Measurements from ENCODE around the gene GASK1A. TPM values are rescaled to one million over a fixed set of nuclear protein-coding genes. Genes with fewer than 3 reads are reported as not detected.

GASK1A gene
- total and polyA plus RNA-seq, 10 of the 15 experiments (the other 5 are each of a cell fraction or from before 2014, with no cell fraction given), result 0.18 TPM; not detected in 9

DNA sequence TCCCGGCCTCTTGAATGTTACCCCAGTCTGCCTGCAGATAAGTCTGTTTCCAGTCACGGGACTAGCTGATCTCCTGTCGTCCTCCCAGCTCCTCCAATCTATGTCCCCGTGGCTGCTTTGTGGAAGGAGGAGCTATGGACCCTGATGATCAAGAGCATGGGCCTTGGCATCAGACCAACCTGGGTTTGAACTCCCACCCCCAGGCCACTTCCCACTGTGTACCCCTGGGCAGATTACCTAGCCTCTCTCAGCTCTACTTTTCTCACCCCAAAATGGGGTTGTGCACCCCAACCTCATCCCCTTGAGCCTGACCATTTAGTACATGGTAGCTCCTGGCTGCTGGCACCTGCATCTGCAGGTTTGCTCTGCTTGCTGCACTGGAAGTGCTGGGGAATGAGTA, 55.8 kb downstream of the GASK1A start:
- intact Hi-C loops (cut with micrococcal nuclease; ENCODE audit: unreplicated experiment), result no loop called here
- Histone ChIP-seq H3K9ac (ENCODE audit: control insufficient read depth, insufficient read depth, low read length) (no peak overlapping the region), H3K27ac (ENCODE audit: control insufficient read depth, insufficient read depth) (no peak overlapping the region), H3K36me3 (ENCODE audit: control insufficient read depth in 2 of 2, insufficient read depth in 2 of 2, low read length in 1 of 2) (no peaks in the 10 kb centered on the region), H3K4me1 (ENCODE audit: control insufficient read depth, insufficient read depth, low read length) (no peaks in the 10 kb centered on the region), H3K9me3 (replicated peaks; ENCODE audit: control insufficient read depth, insufficient read depth, low read length) (no peaks in the 10 kb centered on the region), H3K27me3 (replicated peaks in 1 of 2; ENCODE audit: control insufficient read depth in 2 of 2, insufficient read depth in 2 of 2, low read length in 1 of 2) (peaks cover 0 to 1% of the 10 kb centered on the region in 2 experiments; a peak in 3 of 4 replicates), H3K4me3 (no peak overlapping the region), H4K20me1 (ENCODE audit: control insufficient read depth, insufficient read depth) (no peaks in the 10 kb centered on the region), H2AFZ (ENCODE audit: control insufficient read depth, low read depth, low read length) (no peak overlapping the region), H3K4me2 (ENCODE audit: control insufficient read depth, insufficient read depth) (no peak overlapping the region), H3K79me2 (ENCODE audit: control insufficient read depth, insufficient read depth, low read length) (no peaks in the 10 kb centered on the region)
- FAIRE-seq (no peak), ATAC-seq (no peak), DNase-seq (ENCODE audit: low read depth, low spot score) (no peak)
- CTCF ChIA-PET, result interaction anchor here (0.6 to 2.4 kb wide), 4 partner anchors 11 to 255 kb away, joined by 4 to 9 read pairs (median 4); no protein-coding TSS in a partner anchor
- POLR2A ChIA-PET, result no interaction called here
- SMC1A ChIA-PET (ENCODE audit: uncharacterized antibody, unreplicated experiment), result interaction anchor here (1.3 to 3.8 kb wide), 4 partner anchors 11 to 28 kb away, joined by 3 to 14 read pairs (median 8); no protein-coding TSS in a partner anchor
- in situ Hi-C loops (cut with MboI), result no loop called here
- no peak for TF ChIP-seq STAT1 (conservative IDR thresholded peaks at IDR 0.05)
- TF ChIP-seq NBN (IDR thresholded peaks at IDR 0.05), result no peak
- TF ChIP-seq NR2C1 (IDR thresholded peaks at IDR 0.05), result no peak
- TF ChIP-seq, protein P1, sequence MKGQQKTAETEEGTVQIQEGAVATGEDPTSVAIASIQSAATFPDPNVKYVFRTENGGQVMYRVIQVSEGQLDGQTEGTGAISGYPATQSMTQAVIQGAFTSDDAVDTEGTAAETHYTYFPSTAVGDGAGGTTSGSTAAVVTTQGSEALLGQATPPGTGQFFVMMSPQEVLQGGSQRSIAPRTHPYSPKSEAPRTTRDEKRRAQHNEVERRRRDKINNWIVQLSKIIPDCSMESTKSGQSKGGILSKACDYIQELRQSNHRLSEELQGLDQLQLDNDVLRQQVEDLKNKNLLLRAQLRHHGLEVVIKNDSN (IDR thresholded peaks at IDR 0.05; ENCODE audit: borderline replicate concordance, extremely low read length, insufficient read depth, low read depth, low read length), result no peak
- RAD21 ChIA-PET (ENCODE audit: unreplicated experiment), result interaction anchor here (0.6 to 2.6 kb wide), 2 partner anchors 11 to 113 kb away, joined by 3 to 7 read pairs; no protein-coding TSS in a partner anchor
- BruUV-seq (replicated peaks), result no TSS peak
- 35% methylated on average over 4 of the region's 4 CpGs for WGBS (ENCODE audit: insufficient coverage, insufficient replicate concordance, low lambda C conversion rate, missing lambda C conversion rate)

- DNase-seq (ENCODE audit: low read depth, low spot score) (no peak), FAIRE-seq (no peak), ATAC-seq (no peak)
- Histone ChIP-seq H4K20me1 (ENCODE audit: control insufficient read depth, insufficient read depth) (no peaks in the 10 kb centered on the region), H3K4me2 (ENCODE audit: control insufficient read depth, insufficient read depth) (no peak overlapping the region), H3K27ac (ENCODE audit: control insufficient read depth, insufficient read depth) (no peak overlapping the region), H3K79me2 (ENCODE audit: control insufficient read depth, insufficient read depth, low read length) (no peaks in the 10 kb centered on the region), H3K36me3 (ENCODE audit: control insufficient read depth in 2 of 2, insufficient read depth in 2 of 2, low read length in 1 of 2) (no peaks in the 10 kb centered on the region), H3K4me1 (ENCODE audit: control insufficient read depth, insufficient read depth, low read length) (no peaks in the 10 kb centered on the region), H2AFZ (ENCODE audit: control insufficient read depth, low read depth, low read length) (no peak overlapping the region), H3K9ac (ENCODE audit: control insufficient read depth, insufficient read depth, low read length) (no peak overlapping the region), H3K4me3 (no peak overlapping the region), H3K27me3 (replicated peaks in 1 of 2; ENCODE audit: control insufficient read depth in 2 of 2, insufficient read depth in 2 of 2, low read length in 1 of 2) (peaks cover 0 to 1% of the 10 kb centered on the region in 2 experiments; a peak in 3 of 4 replicates), H3K9me3 (replicated peaks; ENCODE audit: control insufficient read depth, insufficient read depth, low read length) (no peaks in the 10 kb centered on the region)
- TF ChIP-seq, protein P2, sequence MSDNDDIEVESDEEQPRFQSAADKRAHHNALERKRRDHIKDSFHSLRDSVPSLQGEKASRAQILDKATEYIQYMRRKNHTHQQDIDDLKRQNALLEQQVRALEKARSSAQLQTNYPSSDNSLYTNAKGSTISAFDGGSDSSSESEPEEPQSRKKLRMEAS (IDR thresholded peaks at IDR 0.05; ENCODE audit: low read depth, low read length), result no peak
- no peak for TF ChIP-seq ATF7 (IDR thresholded peaks at IDR 0.05; ENCODE audit: low read depth)
- TF ChIP-seq RBBP5 (conservative IDR thresholded peaks at IDR 0.05), result no peak
- TF ChIP-seq EGR1 (IDR thresholded peaks at IDR 0.05; ENCODE audit: borderline replicate concordance in 1 of 2, low read depth in 2 of 2, low read length in 2 of 2), result no peak
- TF ChIP-seq ZNF207 (IDR thresholded peaks at IDR 0.05; ENCODE audit: borderline replicate concordance), result no peak
- TF ChIP-seq ZZZ3 (IDR thresholded peaks at IDR 0.05; ENCODE audit: control insufficient read depth, insufficient read length, low read depth), result no peak
- TF ChIP-seq SUPT20H (IDR thresholded peaks at IDR 0.05; ENCODE audit: borderline replicate concordance, control insufficient read depth, low read depth, low read length), result no peak
- TF ChIP-seq SMAD5 (IDR thresholded peaks at IDR 0.05; ENCODE audit: low read depth), result no peak
- TF ChIP-seq MYB (IDR thresholded peaks at IDR 0.05; ENCODE audit: borderline replicate concordance, low read depth, low read length), result no peak
- no peak for TF ChIP-seq ASH2L (IDR thresholded peaks at IDR 0.05; ENCODE audit: borderline replicate concordance, low read depth)
- 14% methylated on average over 5 of the region's 5 CpGs for WGBS (ENCODE audit: insufficient coverage, insufficient replicate concordance, low lambda C conversion rate, missing lambda C conversion rate)
- SMC1A ChIA-PET (ENCODE audit: uncharacterized antibody, unreplicated experiment), result interaction anchor here (0.6 to 3.8 kb wide), 4 partner anchors 12 to 37 kb away, joined by 3 to 14 read pairs (median 8); no protein-coding TSS in a partner anchor
- no TSS peak for BruUV-seq (replicated peaks)
- CTCF ChIA-PET, result interaction anchor here (0.6 to 2.4 kb wide), 2 partner anchors 74 to 1244 kb away, joined by 3 to 9 read pairs; no protein-coding TSS in a partner anchor
- in situ Hi-C loops (cut with MboI), result no loop called here
- POLR2A ChIA-PET, result interaction anchor here (1.2 kb wide), 1 partner anchor 12 kb away, joined by 4 read pairs; no protein-coding TSS in a partner anchor
- RAD21 ChIA-PET (ENCODE audit: unreplicated experiment), result interaction anchor here (2.6 kb wide), 1 partner anchor 12 kb away, joined by 7 read pairs; no protein-coding TSS in a partner anchor
- intact Hi-C loops (cut with micrococcal nuclease; ENCODE audit: unreplicated experiment), result no loop called here
These were observed 56.8 kb downstream of the GASK1A start for GRCh38 chr3:43035801-43036365.

Measured in GM12878 (cell line).